Lower lobe of right lung (tissue), 2 donors: ENCODE data around the gene ADAMTS2. TPM values are rescaled to one million over a fixed set of nuclear protein-coding genes. Genes with fewer than 3 reads are reported as not detected.

ENCODE experiments used
- ATAC-seq, 2 donors: fragments of 200-7000 bp; cut with Tn5 transposase; one replicate each; pipeline ENCODE4 v1.9.1; 2020 to 2022; ENCODE audit warnings: mild to moderate bottlenecking in 2 of 2, moderate library complexity in 2 of 2
- DNase-seq: peaks from one replicate; pipeline ENCODE4 v3.0.0-alpha.2; 2020
- H3K27ac ChIP-seq: fragments of 200-600 bp; one replicate; pipeline ENCODE4 v1.8.0; 2022
- H3K27me3 ChIP-seq: fragments of 200-600 bp; one replicate; pipeline ENCODE4 v1.8.0; 2022; ENCODE audit warnings: low read depth
- H3K36me3 ChIP-seq: fragments of 200-600 bp; one replicate; pipeline ENCODE4 v1.8.0; 2022; ENCODE audit warnings: mild to moderate bottlenecking
- H3K4me1 ChIP-seq: fragments of 200-600 bp; one replicate; pipeline ENCODE4 v1.8.0; 2022
- H3K4me3 ChIP-seq: fragments of 200-600 bp; one replicate; pipeline ENCODE4 v1.8.0; 2022; ENCODE audit warnings: mild to moderate bottlenecking
- H3K9me3 ChIP-seq: fragments of 200-600 bp; one replicate; pipeline ENCODE4 v1.8.0; 2022
- CTCF ChIP-seq: fragments of 200-600 bp; IDR thresholded peaks from one replicate; pipeline ENCODE4 v1.8.0; 2022; ENCODE audit warnings: antibody characterized with exemption, mild to moderate bottlenecking
- intact Hi-C: fragments of 100-400 bp; cut with DNase I; formaldehyde crosslinking; loops from one replicate; pipeline ENCODE4 v1.11.0; 2022
- total RNA-seq: library from RNA; stranded (reverse); fragmentation: NEBNext Ultra II Directional; extraction: Animal tissue kit (Norgen Biotek cat#: 25700); gene quantifications from one replicate; pipeline ENCODE4 v1.2.1, GENCODE V29; 2021
- donor health status: DM: no; HTN: yes; CAD: no; lungs with severe emphysema.

The ADAMTS2 gene
- total RNA-seq, 1 donor from 2014 or later, result 13.0 TPM

DNA sequence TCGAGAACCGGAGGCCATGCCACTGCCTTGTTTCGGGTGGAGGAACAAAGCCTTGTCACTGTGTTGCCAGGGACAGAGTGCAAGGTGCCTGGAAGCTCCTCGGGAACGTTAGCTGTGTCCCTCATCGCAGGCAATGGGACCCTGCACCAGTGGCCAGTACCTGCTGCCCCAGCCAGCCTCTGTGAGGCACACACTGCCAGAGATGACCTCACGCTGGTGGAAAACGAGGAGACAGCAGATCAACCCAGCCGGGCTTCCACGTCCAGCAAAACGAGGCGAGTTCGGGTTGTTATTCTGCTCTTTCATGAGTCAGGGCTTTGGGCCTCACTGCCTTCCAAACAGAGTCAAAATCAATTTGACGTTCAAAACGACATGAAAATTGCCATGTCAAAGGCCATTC is 104.1 kb downstream of the ADAMTS2 start:
- Histone ChIP-seq H3K27ac (no peak overlapping the region), H3K4me3 (no peak overlapping the region), H3K9me3 (no peaks in the 10 kb centered on the region), H3K36me3 (no peaks in the 10 kb centered on the region), H3K27me3 (no peaks in the 10 kb centered on the region), H3K4me1 (no peaks in the 10 kb centered on the region)
- no peak for TF ChIP-seq CTCF
- DNase-seq, result peak; percentile 40
- intact Hi-C loops, result no loop called here
- no peak for ATAC-seq

DNA sequence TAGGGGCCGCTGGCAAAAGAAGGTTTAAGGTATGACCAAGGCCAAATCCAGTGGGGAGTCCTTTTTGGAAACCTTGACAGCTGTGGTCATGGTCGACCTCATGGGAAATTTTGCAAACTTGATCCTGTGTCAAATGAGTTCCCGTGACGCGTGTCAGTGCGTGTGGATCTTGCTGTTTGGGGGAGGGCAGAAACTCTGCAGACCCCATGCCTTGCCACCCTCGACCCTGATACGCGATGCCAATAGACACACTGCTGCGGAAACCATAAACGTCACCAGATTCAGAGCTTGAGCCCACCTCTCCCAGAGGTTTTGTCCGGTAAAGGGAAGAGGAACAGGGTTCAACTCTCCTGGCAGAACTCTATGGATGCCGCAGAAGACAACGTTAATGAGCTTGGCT is 104.7 kb downstream of the ADAMTS2 start:
- no peak for ATAC-seq

DNA sequence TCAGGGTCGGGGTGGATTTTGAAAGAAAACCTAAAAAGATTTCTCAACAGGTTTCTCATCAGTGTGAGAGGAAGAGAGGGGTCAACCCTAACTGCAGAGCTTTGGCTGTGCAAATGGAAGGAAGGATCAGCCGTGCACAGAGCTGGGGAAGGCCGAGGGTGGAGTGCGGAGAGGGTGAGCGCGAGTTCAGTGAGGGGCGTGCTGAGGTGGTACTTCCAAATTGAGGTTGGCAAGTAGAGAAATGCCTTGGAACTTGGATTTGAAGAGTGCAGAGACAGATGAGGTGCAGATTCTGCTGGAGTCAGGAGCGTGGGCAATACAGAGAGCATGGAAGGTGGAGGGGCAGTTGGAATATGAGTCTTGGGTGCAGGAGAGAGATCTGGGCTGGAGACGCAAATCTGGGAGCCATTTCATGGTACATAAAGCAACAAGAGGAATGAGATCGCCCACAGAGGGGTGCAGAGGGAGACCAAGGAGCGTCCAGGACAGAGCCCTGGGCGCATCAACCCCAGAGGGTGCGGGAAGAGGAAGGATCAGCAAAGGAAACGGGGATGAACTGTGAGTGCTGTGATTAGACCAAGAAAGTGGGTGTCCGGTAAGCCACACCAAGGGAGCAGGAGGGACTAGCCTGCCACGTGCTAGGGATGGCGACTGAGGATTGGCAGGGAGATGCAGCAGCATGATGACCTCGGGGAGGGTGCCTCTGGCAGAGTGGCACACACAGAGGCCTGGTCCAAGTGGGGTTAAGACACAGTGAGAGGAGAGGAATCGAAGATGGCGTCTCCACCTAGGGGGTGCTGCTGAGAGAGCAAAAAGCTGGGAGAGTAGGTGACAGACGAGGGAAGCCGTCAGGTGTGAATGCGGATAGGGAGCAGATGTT is 105.8 kb downstream of the ADAMTS2 start:
- Histone ChIP-seq H3K4me3 (no peak overlapping the region), H3K27ac (no peak overlapping the region), H3K36me3 (no peaks in the 10 kb centered on the region), H3K4me1 (no peaks in the 10 kb centered on the region), H3K9me3 (no peaks in the 10 kb centered on the region), H3K27me3 (no peaks in the 10 kb centered on the region)
- no peak for TF ChIP-seq CTCF
- ATAC-seq (no peak), DNase-seq (no peak)
- intact Hi-C loops, result no loop called here

More for the DNA sequence above, 104.7 kb downstream of the ADAMTS2 start:
- H3K4me1 ChIP-seq, result no peaks in the 10 kb centered on the region
- H3K27ac ChIP-seq, result no peak overlapping the region
- intact Hi-C loops, result no loop called here
- TF ChIP-seq CTCF, result no peak
- no peaks in the 10 kb centered on the region for H3K9me3 ChIP-seq
- peak; percentile 16 for DNase-seq
- H3K27me3 ChIP-seq, result no peaks in the 10 kb centered on the region
- no peaks in the 10 kb centered on the region for H3K36me3 ChIP-seq
- H3K4me3 ChIP-seq, result no peak overlapping the region

- Histone ChIP-seq H3K4me1 (no peaks in the 10 kb centered on the region), H3K27me3 (peaks cover 5% of the 10 kb centered on the region), H3K27ac (no peak overlapping the region), H3K36me3 (no peaks in the 10 kb centered on the region), H3K9me3 (no peaks in the 10 kb centered on the region), H3K4me3 (no peak overlapping the region)
- intact Hi-C loops, result no loop called here
- no peak for TF ChIP-seq CTCF
- no peak for DNase-seq
- no peak for ATAC-seq
Observed at GRCh38 chr5:179238628-179238970, 106.7 kb downstream of the ADAMTS2 start.

- Histone ChIP-seq H3K36me3 (no peaks in the 10 kb centered on the region), H3K9me3 (no peaks in the 10 kb centered on the region), H3K4me3 (no peak overlapping the region), H3K27ac (no peak overlapping the region), H3K4me1 (no peaks in the 10 kb centered on the region), H3K27me3 (peaks cover 5% of the 10 kb centered on the region)
- TF ChIP-seq CTCF, result no peak
- DNase-seq, result no peak
- intact Hi-C loops, result no loop called here
- ATAC-seq, result no peak
Observed at GRCh38 chr5:179237770-179238627, 107.3 kb downstream of the ADAMTS2 start.
